OCI-LY3 (cell line): ENCODE results near the gene ADAM29.

ENCODE experiments used
- EZH2phosphoT487 ChIP-seq: fragments of 200-600 bp; shearing (Covaris generic); IDR thresholded peaks from 2 replicates; pipeline ENCODE4 v1.6.1; 2018; ENCODE audit warnings: antibody characterized with exemption, mixed run types, low read depth
- TF ChIP-seq, protein P1 (sequence below): fragments of 200-600, 300-600 bp; sonication (generic); IDR thresholded peaks from 2 replicates; pipeline ENCODE4 v1.5.1; 2014; ENCODE audit warnings: antibody characterized with exemption, low read length, low read depth

DNA sequence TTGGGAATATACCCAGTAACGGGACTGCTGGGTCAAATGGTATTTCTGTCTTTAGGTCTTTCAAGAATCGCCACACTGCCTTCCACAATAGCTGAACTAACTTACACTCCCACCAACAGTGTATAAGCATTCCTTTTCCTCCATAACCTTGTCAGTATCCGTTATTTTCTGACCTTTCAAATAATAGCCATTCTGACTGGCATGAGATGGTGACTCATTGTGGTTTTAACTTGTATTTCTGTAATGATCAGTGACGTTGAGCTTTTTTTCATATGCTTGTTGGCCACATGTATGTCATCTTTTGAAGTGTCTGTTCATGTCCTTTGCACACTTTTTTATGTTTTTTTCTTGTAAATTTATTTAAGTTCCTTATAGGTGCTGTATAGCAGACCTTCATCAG is 81.2 kb downstream of the ADAM29 start:
- TF ChIP-seq, protein P1, sequence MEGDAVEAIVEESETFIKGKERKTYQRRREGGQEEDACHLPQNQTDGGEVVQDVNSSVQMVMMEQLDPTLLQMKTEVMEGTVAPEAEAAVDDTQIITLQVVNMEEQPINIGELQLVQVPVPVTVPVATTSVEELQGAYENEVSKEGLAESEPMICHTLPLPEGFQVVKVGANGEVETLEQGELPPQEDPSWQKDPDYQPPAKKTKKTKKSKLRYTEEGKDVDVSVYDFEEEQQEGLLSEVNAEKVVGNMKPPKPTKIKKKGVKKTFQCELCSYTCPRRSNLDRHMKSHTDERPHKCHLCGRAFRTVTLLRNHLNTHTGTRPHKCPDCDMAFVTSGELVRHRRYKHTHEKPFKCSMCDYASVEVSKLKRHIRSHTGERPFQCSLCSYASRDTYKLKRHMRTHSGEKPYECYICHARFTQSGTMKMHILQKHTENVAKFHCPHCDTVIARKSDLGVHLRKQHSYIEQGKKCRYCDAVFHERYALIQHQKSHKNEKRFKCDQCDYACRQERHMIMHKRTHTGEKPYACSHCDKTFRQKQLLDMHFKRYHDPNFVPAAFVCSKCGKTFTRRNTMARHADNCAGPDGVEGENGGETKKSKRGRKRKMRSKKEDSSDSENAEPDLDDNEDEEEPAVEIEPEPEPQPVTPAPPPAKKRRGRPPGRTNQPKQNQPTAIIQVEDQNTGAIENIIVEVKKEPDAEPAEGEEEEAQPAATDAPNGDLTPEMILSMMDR, result no peak
- no peak for TF ChIP-seq EZH2phosphoT487
